Calu3 (cell line): ENCODE measurements around the gene PTPRN2. TPM values are rescaled to one million over a fixed set of nuclear protein-coding genes. Genes with fewer than 3 reads are reported as not detected.

Experiments
- BruUV-seq: library from RNA; stranded (reverse); fragments of 400-500 nt; replicated peaks from 2 replicates; lab custom pipeline; 2021; lab: Mats Ljungman, UMichigan
- CTCF ChIA-PET: fragments of 300-600 bp; sonication (Branson Sonifier 250); formaldehyde crosslinking; loops from one replicate; lab custom pipeline; 2022; ENCODE audit warnings: antibody characterized with exemption; lab: Charles Lee
- DNase-seq: peaks from one replicate; pipeline ENCODE4 v3.0.0; 2022
- H3K27ac Mint-ChIP-seq: one replicate; pipeline ENCODE4 v1.8.0; 2022; ENCODE audit warnings: mixed read lengths; ENCODE audit not compliant: unreplicated experiment
- H3K27me3 Mint-ChIP-seq: one replicate; pipeline ENCODE4 v1.8.0; 2022; ENCODE audit warnings: mixed read lengths; ENCODE audit not compliant: unreplicated experiment
- H3K36me3 Mint-ChIP-seq: one replicate; pipeline ENCODE4 v1.8.0; 2022; ENCODE audit warnings: mild to moderate bottlenecking, moderate library complexity, mixed read lengths; ENCODE audit not compliant: insufficient read depth, unreplicated experiment
- H3K4me1 Mint-ChIP-seq: one replicate; pipeline ENCODE4 v1.8.0; 2022; ENCODE audit warnings: mild to moderate bottlenecking, low read depth, mixed read lengths; ENCODE audit not compliant: unreplicated experiment
- H3K4me3 Mint-ChIP-seq: one replicate; pipeline ENCODE4 v1.8.0; 2022; ENCODE audit warnings: mild to moderate bottlenecking, low read depth, moderate library complexity, mixed read lengths; ENCODE audit not compliant: unreplicated experiment
- H3K9me3 Mint-ChIP-seq: one replicate; pipeline ENCODE4 v1.8.0; 2022; ENCODE audit warnings: low read depth, mixed read lengths; ENCODE audit not compliant: unreplicated experiment
- intact Hi-C: fragments of 100-400 bp; cut with micrococcal nuclease; formaldehyde crosslinking; loops from one replicate; pipeline ENCODE4 v1.10.0; 2022; ENCODE audit not compliant: unreplicated experiment
- total RNA-seq: library from RNA; stranded (reverse); gene quantifications from 2 replicates; pipeline ENCODE4 v1.2.3, GENCODE V29; 2022
- TF ChIP-seq, protein P1 (sequence below): fragments of 200-600 bp; IDR thresholded peaks from one replicate; pipeline ENCODE4 v1.8.0; 2022; ENCODE audit warnings: antibody characterized with exemption; ENCODE audit not compliant: unreplicated experiment

PTPRN2 gene
- total RNA-seq, 1 experiment from 2014 or later = 2.0 TPM

DNA sequence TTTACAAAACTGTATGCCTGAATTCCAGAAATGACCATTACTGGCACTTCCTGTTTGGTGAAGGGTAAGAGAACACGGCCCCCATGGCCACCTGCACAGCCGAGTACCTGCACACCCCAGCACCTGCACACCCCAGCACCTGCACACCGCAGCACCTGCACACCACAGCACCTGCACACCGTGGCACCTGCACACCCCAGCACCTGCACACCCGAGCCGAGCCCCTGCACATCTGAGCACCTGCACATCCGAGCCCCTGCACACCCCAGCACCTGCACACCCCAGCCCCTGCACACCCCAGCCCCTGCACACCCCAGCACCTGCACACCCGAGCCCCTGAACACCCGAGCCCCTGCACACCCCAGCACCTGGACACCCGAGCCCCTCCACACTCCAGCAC lies 1007.3 kb downstream of the PTPRN2 start:
- Mint-ChIP-seq H3K27ac (no peak overlapping the region), H3K36me3 (no peaks in the 10 kb centered on the region), H3K27me3 (peaks cover 8% of the 10 kb centered on the region), H3K4me1 (no peaks in the 10 kb centered on the region), H3K4me3 (no peak overlapping the region), H3K9me3 (no peaks in the 10 kb centered on the region)
- TF ChIP-seq, protein P1, sequence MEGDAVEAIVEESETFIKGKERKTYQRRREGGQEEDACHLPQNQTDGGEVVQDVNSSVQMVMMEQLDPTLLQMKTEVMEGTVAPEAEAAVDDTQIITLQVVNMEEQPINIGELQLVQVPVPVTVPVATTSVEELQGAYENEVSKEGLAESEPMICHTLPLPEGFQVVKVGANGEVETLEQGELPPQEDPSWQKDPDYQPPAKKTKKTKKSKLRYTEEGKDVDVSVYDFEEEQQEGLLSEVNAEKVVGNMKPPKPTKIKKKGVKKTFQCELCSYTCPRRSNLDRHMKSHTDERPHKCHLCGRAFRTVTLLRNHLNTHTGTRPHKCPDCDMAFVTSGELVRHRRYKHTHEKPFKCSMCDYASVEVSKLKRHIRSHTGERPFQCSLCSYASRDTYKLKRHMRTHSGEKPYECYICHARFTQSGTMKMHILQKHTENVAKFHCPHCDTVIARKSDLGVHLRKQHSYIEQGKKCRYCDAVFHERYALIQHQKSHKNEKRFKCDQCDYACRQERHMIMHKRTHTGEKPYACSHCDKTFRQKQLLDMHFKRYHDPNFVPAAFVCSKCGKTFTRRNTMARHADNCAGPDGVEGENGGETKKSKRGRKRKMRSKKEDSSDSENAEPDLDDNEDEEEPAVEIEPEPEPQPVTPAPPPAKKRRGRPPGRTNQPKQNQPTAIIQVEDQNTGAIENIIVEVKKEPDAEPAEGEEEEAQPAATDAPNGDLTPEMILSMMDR = no peak
- BruUV-seq = no TSS peak
- no peak for DNase-seq
- CTCF ChIA-PET = no interaction called here
- intact Hi-C loops = no loop called here

DNA sequence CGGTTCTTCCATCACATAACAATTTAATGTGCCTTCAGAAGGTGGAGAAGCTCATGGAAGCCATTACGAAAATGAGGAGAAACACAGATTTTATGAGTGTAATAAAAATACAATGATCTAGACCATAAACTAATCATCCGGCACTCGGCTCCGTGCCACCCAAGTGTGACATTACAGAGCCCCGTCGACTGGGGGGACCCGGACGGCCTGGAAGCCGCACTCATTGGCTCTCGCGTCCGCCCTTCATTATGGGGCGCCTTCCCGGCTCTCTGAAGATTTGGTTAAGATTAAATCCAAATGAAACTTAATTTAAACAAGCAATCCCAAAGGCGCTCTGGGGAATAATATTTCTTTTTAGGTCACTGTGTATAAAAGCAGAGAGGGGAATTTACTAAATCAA lies 1008.2 kb downstream of the PTPRN2 start:
- no peaks in the 10 kb centered on the region for H3K36me3 Mint-ChIP-seq
- no TSS peak for BruUV-seq
- intact Hi-C loops = no loop called here

DNA sequence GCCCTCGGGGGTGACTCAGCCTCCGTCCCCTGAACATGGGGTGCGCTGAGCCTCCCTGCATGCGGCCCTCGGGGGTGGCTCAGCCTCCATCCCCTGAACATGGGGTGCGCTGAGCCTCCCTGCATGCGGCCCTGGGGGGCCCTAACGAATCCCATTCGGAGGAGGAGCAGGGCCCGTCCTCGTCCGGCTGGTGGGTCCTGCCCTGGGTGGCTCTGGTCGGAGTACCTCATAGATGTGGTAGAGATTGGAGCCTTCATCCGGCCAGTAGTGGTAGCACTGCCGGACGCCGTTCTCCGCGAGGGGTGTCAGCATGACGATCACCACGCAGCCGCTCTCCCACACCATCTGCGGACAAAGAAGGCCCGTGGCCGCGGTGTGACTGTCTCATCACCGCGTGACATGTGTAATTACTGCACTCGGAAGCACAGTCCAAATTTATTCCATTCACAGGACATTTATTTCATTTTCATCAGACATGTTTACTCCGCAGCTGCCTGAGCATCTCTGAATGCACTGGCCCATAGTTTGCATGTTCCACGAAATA lies 1009.8 kb downstream of the PTPRN2 start:
- DNase-seq = no peak
- H3K27me3 Mint-ChIP-seq = peaks cover under 1% of the 10 kb centered on the region
- H3K27ac Mint-ChIP-seq = no peak overlapping the region
- H3K36me3 Mint-ChIP-seq = no peaks in the 10 kb centered on the region
- no peaks in the 10 kb centered on the region for H3K4me1 Mint-ChIP-seq
- BruUV-seq = no TSS peak
- CTCF ChIA-PET = no interaction called here
- TF ChIP-seq, protein P1 = no peak
- no peak overlapping the region for H3K4me3 Mint-ChIP-seq
- intact Hi-C loops = no loop called here
- no peaks in the 10 kb centered on the region for H3K9me3 Mint-ChIP-seq

More for the DNA sequence above, 1008.2 kb downstream of the PTPRN2 start:
- no peaks in the 10 kb centered on the region for H3K4me1 Mint-ChIP-seq
- CTCF ChIA-PET = no interaction called here
- TF ChIP-seq, protein P1 = no peak
- no peak for DNase-seq
- H3K27me3 Mint-ChIP-seq = peaks cover 8% of the 10 kb centered on the region
- no peak overlapping the region for H3K4me3 Mint-ChIP-seq
- no peak overlapping the region for H3K27ac Mint-ChIP-seq
- H3K9me3 Mint-ChIP-seq = no peaks in the 10 kb centered on the region

DNA sequence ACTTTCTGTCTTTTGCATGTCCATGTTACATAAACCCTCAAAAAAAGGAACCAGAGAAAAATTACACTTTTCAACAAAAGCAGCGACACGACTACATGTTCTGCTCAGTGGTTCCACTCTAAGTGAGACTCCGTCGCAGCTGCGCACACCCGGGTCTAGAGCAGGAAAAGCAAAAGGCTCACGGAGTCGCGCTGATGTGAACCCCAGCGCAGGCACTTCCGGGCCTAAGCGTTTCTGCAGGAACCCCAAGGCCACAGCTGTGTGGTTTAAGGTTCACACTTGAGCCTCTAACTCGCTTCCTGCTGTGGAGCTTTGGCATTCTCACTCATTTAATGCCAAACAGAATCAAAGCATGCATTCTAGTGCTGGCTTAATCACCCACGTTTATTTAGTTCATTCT lies 1010.6 kb downstream of the PTPRN2 start:
- Mint-ChIP-seq H3K27ac (no peak overlapping the region), H3K4me1 (no peaks in the 10 kb centered on the region), H3K27me3 (no peaks in the 10 kb centered on the region), H3K9me3 (no peaks in the 10 kb centered on the region), H3K4me3 (no peak overlapping the region), H3K36me3 (no peaks in the 10 kb centered on the region)
- no peak for DNase-seq
- CTCF ChIA-PET = no interaction called here
- TF ChIP-seq, protein P1 = no peak
- BruUV-seq = no TSS peak
- intact Hi-C loops = no loop called here
